GM13977 (cell line): Measurements from ENCODE around the gene DMKN.

Experiments
- DNase-seq: peaks from one replicate; pipeline ENCODE4 v3.0.0; 2012; ENCODE audit warnings: low spot score
- CTCF ChIP-seq: IDR thresholded peaks from 2 replicates; pipeline ENCODE4 v1.5.1; 2012; ENCODE audit warnings: mild to moderate bottlenecking, control low read depth; ENCODE audit not compliant: insufficient read depth; ENCODE audit errors: extremely low read depth, missing control alignments
- in situ Hi-C: fragments of 300-500 bp; cut with MboI; formaldehyde crosslinking; loops from one replicate; pipeline ENCODE4 v1.12.0; 2022; ENCODE audit warnings: low sequenced_read_pairs, low pct_unique_long_range_greater_than_20kb, mixed read lengths, inconsistent platforms; ENCODE audit not compliant: unreplicated experiment

Gene DMKN

GRCh38 chr19:35524181-35524837 lies 10.9 kb upstream of the DMKN start:
- no peak for TF ChIP-seq CTCF
- in situ Hi-C loops = no loop called here
- no peak for DNase-seq

- DNase-seq = no peak
- in situ Hi-C loops = no loop called here
These were observed 9.4 kb upstream of the DMKN start for GRCh38 chr19:35522745-35523327.

GRCh38 chr19:35521124-35521743 lies 7.8 kb upstream of the DMKN start:
- in situ Hi-C loops = no loop called here
- no peak for TF ChIP-seq CTCF
- no peak for DNase-seq

More at GRCh38 chr19:35522745-35523327, 9.4 kb upstream of the DMKN start:
- TF ChIP-seq CTCF = no peak

- TF ChIP-seq CTCF = no peak
- no peak for DNase-seq
- in situ Hi-C loops = no loop called here
These were observed 5.8 kb upstream of the DMKN start for GRCh38 chr19:35519291-35519690.

- in situ Hi-C loops = no loop called here
- no peak for DNase-seq
- no peak for TF ChIP-seq CTCF
These were observed 4.9 kb upstream of the DMKN start for GRCh38 chr19:35518313-35518712.

GRCh38 chr19:35517342-35517741 lies 3.9 kb upstream of the DMKN start:
- no peak for TF ChIP-seq CTCF
- no peak for DNase-seq
- in situ Hi-C loops = no loop called here
